RWPE2 (cell line): ENCODE results near the gene BEX2.
"Not testable (repeated sequence)": the region's sequence is repeated elsewhere in the genome, so short reads cannot be mapped to it uniquely, and the experiment has no call there.

Experiments
- ATAC-seq: fragments of 200-7000 bp; cut with Tn5 transposase; 3 replicates; pipeline ENCODE4 v1.9.1; 2021; ENCODE audit warnings: low read depth
- DNase-seq: peaks from one replicate; pipeline ENCODE4 v3.0.0-alpha.2; 2020; ENCODE audit warnings: low spot score
- H3K27ac ChIP-seq: fragments of 450-650 bp; 2 replicates; pipeline ENCODE4 v1.5.1; 2017; ENCODE audit warnings: mild to moderate bottlenecking; ENCODE audit not compliant: poor library complexity, severe bottlenecking
- H3K27me3 ChIP-seq: fragments of 250-450 bp; sonication (Bioruptor Pico); 2 replicates; pipeline ENCODE4 v1.5.1; 2021; ENCODE audit warnings: mild to moderate bottlenecking, moderate library complexity; ENCODE audit not compliant: insufficient read depth, poor library complexity, severe bottlenecking
- H3K36me3 ChIP-seq: fragments of 250-450 bp; sonication (Bioruptor Pico); 2 replicates; pipeline ENCODE4 v1.5.1; 2020; ENCODE audit warnings: low read depth, mild to moderate bottlenecking, moderate library complexity
- H3K4me1 ChIP-seq: fragments of 250-450 bp; sonication (Bioruptor Pico); 2 replicates; pipeline ENCODE4 v1.5.1; 2021; ENCODE audit warnings: mild to moderate bottlenecking, moderate library complexity; ENCODE audit not compliant: insufficient read depth, poor library complexity, severe bottlenecking
- H3K4me3 ChIP-seq: fragments of 250-450 bp; sonication (Bioruptor Pico); 2 replicates; pipeline ENCODE4 v1.5.1; 2021; ENCODE audit warnings: mild to moderate bottlenecking, moderate library complexity; ENCODE audit not compliant: severe bottlenecking
- H3K9me3 ChIP-seq: fragments of 250-450 bp; sonication (Bioruptor Pico); 2 replicates; pipeline ENCODE4 v1.5.1; 2021; ENCODE audit warnings: mild to moderate bottlenecking, moderate library complexity; ENCODE audit not compliant: severe bottlenecking
- CTCF ChIP-seq: fragments of 450-650 bp; IDR thresholded peaks from one replicate; pipeline ENCODE4 v1.5.1; 2017; ENCODE audit warnings: mild to moderate bottlenecking, moderate library complexity; ENCODE audit not compliant: poor library complexity, severe bottlenecking

Gene BEX2

GRCh38 chrX:103310555-103311398, at the start of gene BEX2:
BEX2 (minus strand) TSS chrX:103310990; CDS start chrX:103309976, 1,014 bp downstream.
- ATAC-seq (peak; percentile 98), DNase-seq (peak; percentile 61)
- H3K27me3 ChIP-seq = no peaks in the 10 kb centered on the region
- no peaks in the 10 kb centered on the region for H3K9me3 ChIP-seq
- H3K4me3 ChIP-seq = peak within 1 kb of the TSS; percentile 65
- no peak for TF ChIP-seq CTCF
- no peaks in the 10 kb centered on the region for H3K4me1 ChIP-seq
- no peak within 1 kb of the TSS for H3K27ac ChIP-seq
- H3K36me3 ChIP-seq = no peaks in the 10 kb centered on the region

GRCh38 chrX:103360092-103360491, 49.3 kb upstream of the BEX2 start:
- DNase-seq = no peak
- no peak for TF ChIP-seq CTCF
- Histone ChIP-seq H3K27ac (no peak overlapping the region), H3K27me3 (no peaks in the 10 kb centered on the region), H3K36me3 (peaks cover 7% of the 10 kb centered on the region; the same call in 1 of the 2 replicates), H3K4me1 (peaks cover 12% of the 10 kb centered on the region), H3K9me3 (no peaks in the 10 kb centered on the region), H3K4me3 (no peak overlapping the region)
- no peak for ATAC-seq

- not testable (repeated sequence) for ATAC-seq, H3K27ac ChIP-seq, H3K4me3 ChIP-seq, H3K36me3 ChIP-seq, H3K9me3 ChIP-seq, DNase-seq, H3K27me3 ChIP-seq
- peaks cover 12% of the 10 kb centered on the region for H3K4me1 ChIP-seq
These were observed 48.8 kb upstream of the BEX2 start for GRCh38 chrX:103359605-103360004.

GRCh38 chrX:103357871-103358270, 47.1 kb upstream of the BEX2 start:
- no peak overlapping the region for H3K4me3 ChIP-seq
- H3K9me3 ChIP-seq = no peaks in the 10 kb centered on the region
- no peak for ATAC-seq
- H3K4me1 ChIP-seq = peaks cover 10% of the 10 kb centered on the region
- H3K27ac ChIP-seq = no peak overlapping the region
- DNase-seq = no peak
- H3K27me3 ChIP-seq = no peaks in the 10 kb centered on the region
- TF ChIP-seq CTCF = no peak
- peaks cover 7% of the 10 kb centered on the region; the same call in 1 of the 2 replicates for H3K36me3 ChIP-seq

GRCh38 chrX:103356858-103357257, 46.1 kb upstream of the BEX2 start:
- TF ChIP-seq CTCF = no peak
- H3K27ac ChIP-seq = peak overlapping the region; percentile 56
- DNase-seq (no peak), ATAC-seq (peak; percentile 31; the same call in 2 of the 3 replicates)
- peak overlapping the region; percentile 70 for H3K4me3 ChIP-seq
- H3K27me3 ChIP-seq = no peaks in the 10 kb centered on the region
- H3K9me3 ChIP-seq = no peaks in the 10 kb centered on the region
- peaks cover under 1% of the 10 kb centered on the region for H3K4me1 ChIP-seq
- H3K36me3 ChIP-seq = peaks cover 7% of the 10 kb centered on the region; the same call in 1 of the 2 replicates
